GM19467 (cell line): ENCODE results near the gene TMEM218.
"Not testable (repeated sequence)": the region's sequence is repeated elsewhere in the genome, so short reads cannot be mapped to it uniquely, and the experiment has no call there.

Experiments used
- ATAC-seq: cut with Tn5 transposase; IDR thresholded peaks from one replicate; pipeline ENCODE4 v1.9.1; 2021; ENCODE audit warnings: mild to moderate bottlenecking, moderate library complexity; ENCODE audit not compliant: unreplicated experiment

The TMEM218 gene

DNA sequence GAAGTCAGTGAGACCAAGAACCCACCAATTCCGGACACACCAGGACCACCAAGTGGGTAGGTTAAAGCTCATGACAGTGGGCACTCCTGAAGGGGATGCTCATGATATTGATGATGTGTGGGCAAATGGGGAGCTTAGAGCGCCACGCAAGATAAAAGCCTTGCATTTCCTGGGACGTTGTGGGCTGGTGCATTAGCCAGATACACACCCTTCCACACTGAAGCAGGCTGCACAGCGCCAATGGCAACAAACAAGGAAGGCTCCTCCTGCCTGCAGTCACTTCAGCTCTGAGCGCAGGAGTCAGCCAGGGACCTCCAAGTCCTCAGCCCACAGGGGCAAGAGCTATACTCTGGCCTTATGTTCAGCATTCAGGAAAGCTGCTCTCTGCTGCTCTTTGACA lies 20.6 kb downstream of the TMEM218 start:
- no peak for ATAC-seq

DNA sequence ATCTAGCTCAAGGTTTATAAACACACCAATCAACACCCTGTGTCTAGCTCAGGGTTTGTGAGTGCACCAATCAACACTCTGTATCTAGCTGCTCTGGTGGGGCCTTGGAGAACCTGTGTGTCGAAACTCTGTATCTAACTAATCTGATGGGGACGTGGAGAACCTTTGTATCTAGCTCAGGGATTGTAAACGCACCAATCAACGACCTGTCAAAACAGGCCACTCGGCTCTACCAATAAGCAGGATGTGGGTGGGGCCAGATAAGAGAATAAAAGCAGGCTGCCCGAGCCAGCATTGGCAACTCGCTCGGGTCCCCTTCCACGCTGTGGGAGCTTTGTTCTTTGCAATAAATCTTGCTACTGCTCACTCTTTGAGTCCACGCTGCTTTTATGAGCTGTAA lies 21.3 kb downstream of the TMEM218 start:
- ATAC-seq: not testable (repeated sequence)

DNA sequence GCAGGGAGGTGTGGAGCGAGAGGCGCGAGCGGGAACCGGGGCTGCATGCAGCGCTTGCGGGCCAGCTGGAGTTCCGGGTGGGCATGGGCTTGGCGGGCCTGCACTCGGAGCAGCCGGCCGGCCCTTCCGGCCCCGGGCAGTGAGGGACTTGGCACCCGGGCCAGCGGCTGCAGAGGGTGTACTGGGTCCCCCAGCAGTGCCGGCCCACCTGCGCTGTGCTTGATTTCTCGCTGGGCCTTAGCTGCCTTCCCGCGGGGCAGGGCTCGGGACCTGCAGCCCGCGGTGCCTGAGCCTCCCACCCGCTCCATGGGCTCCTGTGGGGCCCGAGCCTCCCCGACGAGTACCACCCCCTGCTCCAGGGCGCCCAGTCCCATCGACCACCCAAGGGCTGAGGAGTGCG lies 21.9 kb downstream of the TMEM218 start:
- ATAC-seq: not testable (repeated sequence)

DNA sequence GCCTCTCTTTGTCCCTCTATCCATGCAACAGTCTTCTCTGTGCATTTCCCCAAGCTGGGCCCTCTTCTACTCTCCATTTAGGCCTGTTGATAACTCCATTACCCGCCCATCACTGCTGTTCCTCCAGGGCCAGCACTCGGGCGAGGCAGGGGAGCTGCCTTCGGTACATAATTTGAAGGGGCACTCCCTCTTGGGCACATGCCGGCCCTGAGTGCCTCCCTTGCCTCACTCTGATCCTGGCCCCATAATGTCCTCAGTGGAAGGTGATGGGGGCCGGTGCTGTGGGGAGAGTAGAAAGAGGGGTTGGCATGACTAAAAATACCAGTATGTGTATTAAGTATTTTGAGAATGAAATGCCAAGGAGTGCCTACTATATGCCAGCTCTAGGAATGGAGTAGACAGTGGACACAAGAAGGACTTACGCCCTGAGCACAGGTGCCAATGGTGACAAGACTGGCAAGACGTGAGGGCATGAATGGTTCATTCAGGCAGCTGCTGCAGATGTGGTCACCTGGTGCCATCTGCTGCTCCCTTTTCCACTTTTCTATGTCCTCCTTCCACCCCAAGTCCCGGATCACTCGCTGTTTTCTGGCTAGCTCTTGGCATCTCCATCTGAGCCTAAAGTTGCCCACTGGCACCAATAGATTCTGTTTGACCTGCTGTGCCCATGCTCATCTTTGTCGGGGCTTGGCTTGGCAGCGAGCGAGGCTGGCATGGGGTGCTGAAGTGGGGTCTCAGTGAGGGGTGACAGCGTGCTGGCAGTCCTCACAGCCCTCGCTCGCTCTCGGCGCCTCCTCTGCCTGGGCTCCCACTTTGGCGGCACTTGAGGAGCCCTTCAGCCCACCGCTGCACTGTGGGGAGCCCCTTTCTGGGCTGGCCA lies 22.6 kb downstream of the TMEM218 start:
- no peak for ATAC-seq

DNA sequence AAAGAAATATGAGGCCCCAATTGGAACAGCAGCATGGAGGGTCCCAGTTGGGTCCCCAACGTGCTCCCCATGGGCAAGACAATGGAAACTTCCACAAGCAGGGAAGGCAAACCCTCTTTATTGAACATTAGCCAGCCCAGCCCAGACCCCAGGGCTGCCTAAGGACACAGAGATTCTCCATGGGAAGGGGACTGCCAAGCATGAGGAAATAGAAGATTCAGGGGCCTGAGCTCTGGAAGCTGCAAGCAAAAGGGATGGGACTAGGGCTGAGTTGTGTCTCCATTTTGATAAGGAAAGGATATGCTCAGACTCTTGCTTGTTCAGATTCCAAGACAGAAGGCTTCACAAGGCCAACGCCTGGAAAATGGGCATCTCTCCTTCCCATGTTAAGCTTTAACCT lies 23.3 kb downstream of the TMEM218 start:
- no peak for ATAC-seq

DNA sequence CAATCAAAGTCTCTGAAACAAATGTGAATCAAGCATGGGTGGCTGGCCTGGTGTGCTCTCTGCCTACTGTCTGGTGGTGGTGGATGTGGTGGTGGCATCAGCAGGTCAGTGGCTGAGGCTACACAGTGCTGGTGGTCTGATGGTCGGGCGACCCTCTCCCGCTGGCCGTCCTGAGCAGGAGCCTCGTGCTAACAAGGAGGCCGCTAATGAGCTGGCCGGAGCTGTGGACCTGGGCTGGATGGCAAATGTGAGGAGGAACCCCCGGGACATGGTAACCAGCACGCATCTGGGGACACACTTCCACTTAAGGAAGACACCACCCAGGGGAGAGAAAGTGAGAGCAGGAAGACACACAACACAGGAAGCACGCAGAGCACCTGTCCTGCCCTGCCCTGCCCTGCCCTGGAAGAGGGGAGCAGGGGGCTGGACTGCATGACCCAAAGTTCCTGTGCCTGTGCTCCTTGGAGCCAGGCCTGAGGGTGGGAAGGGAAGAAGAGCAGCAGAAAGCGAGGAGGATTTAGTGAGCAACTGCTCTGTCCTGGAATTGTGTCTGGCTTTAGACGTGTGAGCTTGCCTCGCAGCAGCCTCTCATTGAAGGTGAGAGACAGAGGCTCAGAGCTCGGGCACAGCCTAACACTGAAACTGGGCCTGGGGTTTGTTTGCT lies 24.7 kb downstream of the TMEM218 start:
- ATAC-seq: no peak

DNA sequence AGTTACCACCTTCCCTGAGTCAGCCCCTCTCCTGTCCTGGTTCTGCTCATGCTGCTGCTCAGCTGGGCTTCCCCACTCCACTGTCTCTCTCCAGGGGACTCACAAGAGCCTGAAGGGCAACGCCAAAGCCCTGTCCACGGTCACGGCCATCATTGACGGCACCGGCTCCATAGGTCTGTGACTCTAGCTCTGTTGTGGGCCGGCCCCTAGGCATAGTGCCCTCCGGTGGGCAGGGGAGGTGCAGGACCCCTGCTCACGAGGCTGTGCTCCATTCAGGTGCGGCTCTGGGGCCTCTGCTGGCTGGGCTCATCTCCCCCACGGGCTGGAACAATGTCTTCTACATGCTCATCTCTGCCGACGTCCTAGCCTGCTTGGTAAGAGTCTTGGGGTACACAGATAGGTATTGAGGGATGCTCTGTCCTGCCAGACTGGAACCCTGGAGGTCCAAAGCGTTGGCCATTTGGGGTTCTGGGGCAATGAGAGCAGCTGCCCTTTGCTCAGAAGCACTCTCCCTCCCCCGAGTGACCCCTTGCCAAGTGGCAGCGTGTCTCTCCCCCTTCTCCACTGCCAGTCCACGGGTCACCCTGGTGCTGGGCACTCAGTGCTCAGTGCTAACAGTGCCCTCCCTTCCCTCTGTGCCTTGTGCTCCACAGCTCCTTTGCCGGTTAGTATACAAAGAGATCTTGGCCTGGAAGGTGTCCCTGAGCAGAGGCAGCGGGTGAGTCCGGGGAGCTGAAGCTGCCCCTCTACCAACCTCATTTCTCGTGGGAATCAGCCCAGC lies 25.9 kb downstream of the TMEM218 start:
- no peak for ATAC-seq

DNA sequence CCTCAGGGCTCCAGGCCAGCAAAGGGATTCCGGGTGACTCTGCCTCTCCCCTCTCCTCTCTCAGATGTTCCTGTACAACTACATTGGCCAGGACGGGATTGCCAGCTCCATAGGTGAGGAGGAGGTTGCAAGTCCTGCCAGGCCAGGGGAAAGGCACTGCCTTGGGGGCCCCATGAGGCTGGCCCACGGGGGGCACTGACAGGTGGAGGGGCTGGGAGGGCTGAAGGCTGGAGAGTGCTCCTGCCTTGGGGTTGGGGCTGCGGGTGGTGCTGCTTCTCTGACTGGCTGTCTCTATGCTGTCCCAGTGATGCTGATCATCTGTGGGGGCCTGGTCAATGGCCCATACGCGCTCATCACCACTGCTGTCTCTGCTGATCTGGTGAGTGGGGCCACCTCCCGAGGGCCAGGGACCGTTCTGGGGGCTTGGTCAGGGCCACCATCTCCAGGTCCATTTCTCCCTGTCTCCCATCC lies 26.6 kb downstream of the TMEM218 start:
- no peak for ATAC-seq

DNA sequence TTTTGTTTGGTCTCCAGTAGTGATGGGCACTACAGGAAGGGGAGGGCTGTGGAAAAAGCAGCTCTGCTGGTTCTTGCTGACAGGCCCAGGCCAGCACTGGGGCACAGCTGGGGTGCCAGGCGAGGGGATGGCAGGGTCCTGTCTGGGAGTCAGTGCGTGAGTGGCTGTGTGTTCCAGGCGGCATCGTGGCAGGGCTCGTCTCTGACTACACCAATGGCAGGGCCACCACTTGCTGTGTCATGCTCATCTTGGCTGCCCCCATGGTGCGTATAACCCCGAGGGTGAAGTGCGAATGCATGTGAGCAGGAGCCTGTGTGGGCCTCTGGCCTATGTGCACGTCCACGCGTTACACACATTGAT lies 27.4 kb downstream of the TMEM218 start:
- no peak for ATAC-seq

DNA sequence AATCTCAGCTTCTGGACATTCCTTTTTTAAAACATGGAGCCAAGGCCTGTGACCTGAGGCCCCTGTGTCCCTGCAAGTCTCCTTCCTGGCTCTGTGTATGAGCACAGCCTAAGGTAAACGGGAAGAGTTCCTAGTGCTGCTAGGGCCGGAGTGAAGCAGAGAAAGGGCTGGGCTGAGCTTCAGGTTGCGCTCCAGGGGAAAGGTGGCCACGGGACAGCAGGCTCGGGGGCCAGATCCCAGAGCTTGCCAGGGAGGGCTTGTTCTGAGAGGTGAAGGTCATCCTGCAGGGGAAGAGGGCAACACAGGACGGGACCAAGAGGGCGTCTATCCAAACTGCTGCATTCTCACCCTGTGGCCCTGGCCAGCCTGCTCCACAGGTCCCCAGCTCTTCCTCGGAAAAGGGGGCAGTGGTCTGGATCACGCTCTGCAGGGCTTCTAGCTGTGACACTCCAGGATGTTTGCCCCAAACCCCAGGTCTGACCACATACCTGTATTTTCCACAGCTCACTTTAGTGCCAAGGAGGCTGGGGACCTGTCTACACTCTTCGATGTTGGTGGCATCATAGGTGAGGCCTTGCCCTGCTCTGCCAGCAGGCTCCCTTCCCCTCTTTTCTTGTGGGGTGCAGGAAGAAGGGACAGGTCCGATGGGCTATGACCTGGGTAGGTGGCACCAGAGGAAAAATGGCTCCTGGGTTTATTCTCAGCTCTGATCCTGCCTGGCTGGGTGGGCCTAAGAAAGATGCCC lies 27.9 kb downstream of the TMEM218 start:
- ATAC-seq: no peak

DNA sequence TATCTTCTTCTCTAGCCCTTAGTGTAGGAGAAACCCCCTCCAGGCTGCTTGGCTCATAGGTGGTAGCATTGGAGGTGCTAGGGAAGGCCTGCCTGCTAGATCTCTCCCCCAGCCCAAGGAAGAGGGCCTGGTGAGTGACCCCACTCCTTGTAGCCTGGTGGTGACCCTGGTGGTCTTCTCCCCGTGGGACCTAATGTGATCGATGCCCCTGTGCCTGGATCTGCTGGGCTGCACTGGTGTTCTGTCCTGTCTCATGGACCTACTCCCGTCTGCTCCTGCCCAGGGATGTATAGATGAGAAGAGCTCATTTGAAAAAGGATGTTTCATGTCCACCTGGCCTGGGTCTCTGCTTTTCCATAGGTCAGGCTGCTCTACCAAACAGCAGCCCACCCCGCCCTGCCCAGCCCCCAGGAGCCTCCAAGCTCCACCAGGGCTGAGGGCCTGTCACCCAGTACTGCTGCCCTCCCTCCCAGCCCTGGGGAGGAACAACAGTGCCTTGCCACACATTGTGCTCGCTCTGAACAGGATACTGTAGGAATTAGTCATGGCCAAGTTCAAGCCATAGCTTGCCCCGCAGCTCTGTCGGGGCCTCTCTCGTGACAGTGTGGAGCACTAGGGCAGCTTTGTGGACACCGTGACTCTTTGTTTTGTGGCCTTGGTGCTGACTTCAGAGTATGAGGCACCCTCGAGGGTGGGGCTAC lies 28.7 kb downstream of the TMEM218 start:
- no peak for ATAC-seq

DNA sequence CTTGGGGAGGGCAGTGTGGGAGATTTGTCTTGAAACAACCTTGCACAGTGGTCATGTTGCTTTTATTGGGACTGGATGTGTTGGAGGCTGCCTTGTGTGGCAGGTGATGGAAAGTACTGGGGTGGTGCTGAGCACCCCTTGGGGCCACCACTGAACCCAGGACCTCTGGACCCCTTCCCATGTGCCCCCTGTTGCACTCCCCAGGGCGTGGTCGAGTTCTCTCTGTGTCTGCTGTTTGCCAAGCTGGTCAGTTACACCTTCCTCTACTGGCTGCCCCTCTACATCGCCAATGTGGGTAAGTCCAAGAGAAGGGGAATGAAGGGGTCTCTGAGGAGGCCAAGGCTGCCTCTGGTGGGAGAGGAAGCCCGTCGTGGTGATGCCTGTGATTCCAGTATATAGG lies 29.4 kb downstream of the TMEM218 start:
- no peak for ATAC-seq

DNA sequence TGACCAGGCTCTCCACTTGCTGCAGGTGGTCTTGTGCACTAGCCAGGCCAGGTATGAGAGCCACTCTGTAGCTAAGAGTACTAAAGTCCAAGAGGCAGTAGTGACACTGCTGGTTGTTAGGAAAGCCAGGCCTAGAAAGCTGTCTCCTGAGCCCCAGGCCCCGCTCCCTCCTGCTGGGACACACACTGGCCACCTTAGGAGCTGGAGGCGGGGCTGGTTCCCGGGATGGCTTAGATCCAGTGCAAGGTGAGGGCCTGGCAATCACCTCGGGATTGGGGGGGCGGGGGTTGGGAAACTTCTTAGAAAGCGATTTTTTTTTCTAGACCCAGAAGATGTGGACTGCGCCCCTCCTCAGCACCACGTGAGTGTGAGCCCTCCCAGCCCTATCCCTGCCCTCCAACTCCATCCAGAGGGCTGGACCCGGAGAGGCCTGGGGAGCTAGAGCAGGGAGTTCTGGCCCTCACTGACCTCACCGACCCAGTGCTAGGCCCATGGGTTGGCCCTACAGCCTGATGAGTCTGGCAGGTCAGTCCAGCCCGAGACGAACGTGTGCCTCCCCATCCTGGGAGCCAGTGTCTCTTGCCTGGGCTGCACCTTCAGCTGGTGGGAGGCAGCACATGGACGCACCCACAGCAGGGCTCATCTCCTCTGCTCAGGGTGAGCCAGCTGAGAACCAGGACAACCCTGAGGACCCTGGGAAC lies 30.2 kb downstream of the TMEM218 start:
- no peak for ATAC-seq

DNA sequence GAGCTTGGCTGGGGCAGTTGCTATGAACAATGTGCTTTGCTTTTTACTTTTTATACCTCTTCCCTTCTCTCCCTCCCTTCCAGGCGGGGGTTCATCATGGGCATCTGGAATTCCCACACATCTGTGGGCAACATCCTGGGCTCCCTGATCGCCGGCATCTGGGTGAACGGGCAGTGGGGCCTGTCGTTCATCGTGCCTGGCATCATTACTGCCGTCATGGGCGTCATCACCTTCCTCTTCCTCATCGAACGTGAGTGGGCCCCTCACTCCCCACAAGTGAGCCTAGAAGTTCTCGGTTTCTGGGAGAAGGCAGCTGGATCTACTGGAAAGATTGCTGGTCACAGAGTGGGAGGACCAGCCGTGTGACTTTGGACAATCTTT lies 30.9 kb downstream of the TMEM218 start:
- ATAC-seq: no peak

DNA sequence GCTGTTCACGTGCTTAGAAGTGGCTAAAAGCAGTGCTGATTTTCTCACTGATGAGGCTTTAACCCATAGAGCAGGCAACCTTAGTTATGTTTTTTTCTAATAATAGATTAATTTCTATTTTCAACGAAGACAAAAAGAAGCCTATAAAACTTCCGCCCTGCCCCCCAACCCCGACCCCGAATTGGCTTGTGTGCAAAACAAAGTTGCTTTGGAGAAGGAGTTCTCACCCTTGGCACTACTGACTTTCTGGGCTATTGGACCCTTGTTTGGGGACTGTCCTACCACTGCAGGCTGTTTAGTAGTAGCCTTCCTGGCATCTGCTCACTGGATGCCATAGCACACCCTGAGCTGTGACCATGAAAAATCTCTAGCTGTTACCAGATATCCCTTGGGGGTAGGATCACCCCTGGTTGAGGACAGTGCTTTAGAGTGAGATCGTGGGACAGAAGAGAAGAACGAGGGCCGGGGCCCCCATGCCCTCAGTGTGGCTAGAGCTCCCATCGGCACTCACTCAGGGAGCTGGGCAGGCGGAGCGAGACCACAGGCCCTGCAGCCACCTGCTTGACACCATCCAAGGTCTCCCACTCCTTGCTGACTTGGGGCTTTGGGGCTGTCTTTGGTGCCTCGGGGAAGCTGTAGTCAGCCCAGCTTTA lies 31.4 kb downstream of the TMEM218 start:
- ATAC-seq: no peak

DNA sequence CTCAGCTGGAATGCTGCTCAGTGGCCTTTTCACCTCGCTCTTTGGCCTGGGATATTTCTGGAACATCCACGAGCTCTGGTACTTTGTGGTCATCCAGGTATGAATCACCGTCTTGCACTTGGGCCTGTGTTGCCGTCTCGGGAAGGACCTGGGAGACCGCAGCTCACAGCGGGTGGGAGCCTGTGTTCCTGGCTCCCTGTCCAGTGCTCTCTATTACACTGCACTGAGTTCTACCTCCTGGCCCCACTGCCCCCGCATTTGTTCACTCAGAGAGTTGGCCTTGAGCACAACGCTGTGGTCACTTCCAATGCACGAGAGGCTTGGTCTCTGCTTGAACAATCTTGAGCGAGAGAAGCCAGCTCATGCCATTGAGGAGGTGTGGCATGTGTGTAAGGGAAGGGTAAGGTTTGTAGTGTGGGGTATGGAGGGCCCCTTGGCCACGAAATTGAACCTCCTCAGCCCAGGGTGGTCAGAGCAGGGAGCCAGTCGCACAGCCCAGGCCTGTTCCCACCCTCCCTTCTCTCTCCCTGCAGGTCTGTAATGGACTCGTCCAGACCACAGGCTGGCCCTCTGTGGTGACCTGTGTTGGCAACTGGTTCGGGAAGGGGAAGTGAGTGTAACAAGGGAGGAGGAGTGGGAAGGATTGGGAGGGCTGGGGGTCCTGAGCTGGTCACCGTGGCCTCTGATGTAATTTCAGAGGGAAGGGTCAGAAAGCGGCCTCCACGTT lies 32.1 kb downstream of the TMEM218 start:
- ATAC-seq: no peak

DNA sequence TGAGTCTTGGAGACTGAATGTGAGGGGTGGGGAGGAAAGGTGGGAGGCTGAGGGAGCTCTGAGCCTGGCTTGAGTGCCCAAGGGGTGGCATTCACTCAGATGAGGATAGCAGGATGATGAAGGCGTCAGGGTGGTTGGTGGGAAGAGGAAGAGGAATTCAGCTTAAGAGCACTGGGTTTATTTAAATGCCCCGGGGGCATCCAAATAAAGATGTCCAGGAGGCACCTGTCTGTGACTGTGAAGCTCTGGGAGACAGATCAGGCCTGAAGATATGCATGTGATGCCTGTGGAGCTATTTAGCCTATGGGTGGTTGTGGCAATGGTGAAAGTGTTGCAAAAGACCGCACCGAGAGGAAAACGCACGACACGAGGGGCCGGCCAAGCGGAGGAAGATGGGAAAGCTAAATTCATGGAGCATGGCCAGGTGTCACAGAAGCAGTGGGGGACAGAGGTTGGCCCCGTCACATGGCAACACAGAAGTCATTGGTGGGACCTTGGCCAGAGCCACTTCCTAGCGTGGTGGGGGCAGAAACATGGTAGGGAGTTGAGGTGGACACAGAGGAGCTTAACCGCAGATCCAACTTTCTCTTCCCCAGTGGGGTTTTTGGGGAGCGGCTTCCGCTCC lies 32.8 kb downstream of the TMEM218 start:
- ATAC-seq: no peak

DNA sequence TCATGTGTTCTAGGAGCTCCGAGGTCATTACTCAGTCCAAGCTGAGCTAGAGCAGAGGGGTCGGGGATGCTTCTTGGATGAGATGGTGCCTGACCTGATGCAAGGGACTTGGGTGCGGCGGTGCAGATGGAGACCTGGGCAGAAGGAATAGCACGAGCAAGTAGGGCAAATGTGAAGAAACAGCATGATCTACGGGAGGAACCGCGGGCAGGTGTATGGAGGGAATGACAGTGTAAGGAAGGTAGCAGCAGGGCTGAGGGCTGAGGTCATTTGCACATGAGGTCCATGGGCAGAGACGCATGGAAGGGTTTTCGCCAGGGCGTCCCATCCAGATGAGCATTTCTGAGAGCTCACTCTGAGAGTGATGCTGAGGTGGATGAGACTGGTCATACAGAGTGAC lies 33.4 kb downstream of the TMEM218 start:
- no peak for ATAC-seq
